HG03039 (cell line): ENCODE results near the gene HNRNPA3.
"Not testable (repeated sequence)": the region's sequence is repeated elsewhere in the genome, so short reads cannot be mapped to it uniquely, and the experiment has no call there.

Source experiments
- ATAC-seq: cut with Tn5 transposase; IDR thresholded peaks from one replicate; pipeline ENCODE4 v1.9.1; 2021; ENCODE audit warnings: mild to moderate bottlenecking, moderate library complexity; ENCODE audit not compliant: unreplicated experiment

Gene HNRNPA3

GRCh38 chr2:177232098-177232704, 19.6 kb downstream of the HNRNPA3 start:
- no peak for ATAC-seq

- ATAC-seq = no peak
These were observed 21.7 kb downstream of the HNRNPA3 start for GRCh38 chr2:177234267-177234666.

GRCh38 chr2:177235855-177236437, 23.4 kb downstream of the HNRNPA3 start:
- ATAC-seq = no peak

GRCh38 chr2:177237932-177238331, 25.3 kb downstream of the HNRNPA3 start:
- no peak for ATAC-seq

GRCh38 chr2:177239053-177239452, 26.5 kb downstream of the HNRNPA3 start:
- ATAC-seq = no peak

GRCh38 chr2:177239932-177240630, 27.5 kb downstream of the HNRNPA3 start:
- no peak for ATAC-seq

GRCh38 chr2:177241711-177242120, 29.1 kb downstream of the HNRNPA3 start:
- ATAC-seq = no peak

GRCh38 chr2:177242121-177242987, 29.8 kb downstream of the HNRNPA3 start:
- no peak for ATAC-seq

DNA sequence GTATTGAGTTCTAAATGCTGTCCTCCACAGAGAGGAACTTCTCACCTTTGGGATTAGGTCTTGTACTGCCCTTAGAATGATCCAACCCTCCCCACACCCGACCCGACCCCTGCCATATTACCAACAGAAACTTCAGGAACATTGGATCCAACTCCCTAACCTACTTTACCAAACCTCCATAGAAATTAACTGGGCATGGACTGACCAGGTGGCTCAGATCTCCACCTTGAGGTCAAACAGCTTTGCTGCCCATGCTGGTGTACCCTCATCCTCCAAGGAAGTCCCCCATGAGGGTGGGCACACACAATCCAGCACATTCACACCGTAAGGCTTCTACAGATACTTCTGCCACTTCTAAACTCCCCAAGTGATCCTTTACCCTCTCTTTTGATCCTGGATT, 30.5 kb downstream of the HNRNPA3 start:
- no peak for ATAC-seq

- ATAC-seq = no peak
These were observed 30.9 kb downstream of the HNRNPA3 start for GRCh38 chr2:177243476-177243875.

DNA sequence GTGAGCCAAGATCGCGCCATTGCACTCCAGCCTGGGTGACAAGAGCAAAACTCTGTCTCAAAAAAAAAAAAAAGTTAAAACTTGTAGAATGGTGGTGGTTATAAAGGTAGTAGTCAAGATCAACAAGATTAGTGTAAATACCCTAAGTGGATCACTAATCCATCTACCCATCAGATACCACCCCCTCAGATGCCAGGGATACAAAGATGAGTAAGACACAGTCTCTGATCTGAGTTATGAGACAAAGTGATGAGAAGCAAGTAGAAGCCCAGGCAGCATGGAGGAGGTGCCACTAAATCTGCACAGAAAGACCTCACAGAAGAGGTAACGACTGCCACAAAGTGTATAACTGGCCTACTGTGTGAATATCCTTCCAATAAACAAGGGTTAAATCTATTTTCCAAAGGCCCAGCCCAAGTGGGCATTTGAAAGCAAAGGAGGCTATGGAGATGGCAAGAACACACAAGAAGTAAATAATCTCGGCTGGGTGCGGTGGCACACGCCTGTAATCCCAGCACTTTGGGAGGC, 31.7 kb downstream of the HNRNPA3 start:
- no peak for ATAC-seq

DNA sequence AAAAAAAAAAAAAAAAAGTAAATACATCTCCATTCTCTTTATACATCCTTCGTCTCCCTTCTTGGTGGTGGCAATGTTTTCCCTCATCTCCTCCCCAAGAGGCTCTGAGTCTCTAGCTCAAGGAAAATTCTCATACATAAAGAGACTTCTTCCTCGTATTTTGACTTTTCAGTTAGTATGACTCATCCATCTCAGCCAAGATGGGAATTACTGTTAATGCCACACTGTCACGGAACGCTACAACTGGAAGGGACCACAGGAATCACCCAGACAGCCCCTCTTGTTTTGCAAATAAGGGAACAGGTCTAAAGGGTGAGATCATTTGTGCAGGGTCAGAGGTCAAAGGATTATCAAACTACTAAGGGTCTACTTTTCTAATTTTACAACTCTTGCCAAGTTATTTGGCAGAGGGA, 32.4 kb downstream of the HNRNPA3 start:
- no peak for ATAC-seq

GRCh38 chr2:177246000-177246399, 33.4 kb downstream of the HNRNPA3 start:
- no peak for ATAC-seq

DNA sequence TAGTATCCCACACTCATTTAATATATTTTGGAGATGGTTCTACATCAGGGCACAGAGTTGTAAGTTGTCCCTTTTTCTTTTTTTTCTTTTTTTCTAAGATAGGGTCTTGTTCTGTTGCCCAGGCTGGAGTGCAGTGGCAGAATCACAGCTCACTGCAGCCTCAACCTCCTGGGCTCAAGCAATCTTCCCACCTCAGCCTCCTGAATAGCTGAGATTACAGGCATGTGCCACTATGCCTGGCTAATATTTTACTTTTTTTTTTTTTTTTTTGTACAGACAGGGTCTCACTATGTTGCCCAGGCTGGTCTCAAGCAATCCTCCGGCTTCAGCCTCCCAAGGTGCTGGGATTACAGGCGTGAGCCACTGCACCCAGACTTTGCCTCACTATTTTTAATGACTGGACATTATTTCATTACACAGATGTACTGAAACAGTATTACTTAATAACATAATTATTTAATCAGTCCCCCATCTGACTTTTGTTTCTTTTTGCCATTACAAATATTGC, 34.0 kb downstream of the HNRNPA3 start:
- ATAC-seq = not testable (repeated sequence)

GRCh38 chr2:177247693-177248262, 35.2 kb downstream of the HNRNPA3 start:
- ATAC-seq = no peak

GRCh38 chr2:177249038-177249437, 36.4 kb downstream of the HNRNPA3 start:
- ATAC-seq = no peak

DNA sequence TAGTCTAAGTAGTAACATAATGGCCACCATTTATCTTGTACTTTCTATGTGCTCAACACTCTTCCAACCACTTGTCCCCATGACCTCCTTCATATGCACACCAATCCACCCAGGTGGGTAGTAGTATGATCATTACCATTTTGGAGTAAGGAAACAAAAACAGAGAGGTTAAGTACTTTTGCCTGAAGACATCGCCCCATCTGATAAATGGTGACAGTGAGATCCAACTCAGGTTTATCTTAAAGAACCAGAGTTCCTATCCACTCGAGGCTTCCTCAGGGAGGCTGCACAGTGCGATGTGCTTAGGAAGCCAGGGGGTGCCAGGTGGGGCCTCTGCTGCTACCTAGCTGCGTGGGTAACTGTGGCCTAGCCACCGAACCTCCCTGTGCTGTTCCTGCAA, 37.9 kb downstream of the HNRNPA3 start:
- no peak for ATAC-seq

DNA sequence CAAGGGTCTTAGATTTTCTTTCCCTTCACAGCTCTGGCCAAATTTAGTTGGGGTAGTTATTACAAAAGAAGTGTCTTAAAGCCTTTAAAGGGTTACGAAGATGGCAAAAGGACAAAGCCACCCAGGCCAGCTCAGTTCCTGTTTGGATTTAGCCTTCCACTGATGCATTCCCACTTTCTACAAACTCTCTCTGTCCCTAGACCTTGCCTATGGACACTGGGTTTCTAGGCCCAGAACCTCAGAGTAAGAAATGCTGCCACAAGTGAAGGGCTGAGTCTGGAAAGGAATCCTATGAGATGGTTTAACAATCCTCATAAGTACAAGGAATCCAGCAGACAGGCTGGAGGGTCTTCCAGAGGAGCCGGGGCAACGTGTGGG, 38.6 kb downstream of the HNRNPA3 start:
- no peak for ATAC-seq

GRCh38 chr2:177252808-177253531, 40.4 kb downstream of the HNRNPA3 start:
- ATAC-seq = no peak

GRCh38 chr2:177253704-177254103, 41.1 kb downstream of the HNRNPA3 start:
- no peak for ATAC-seq
